K562 (cell line): ENCODE data around the gene SORBS2. TPM values are rescaled to one million over a fixed set of nuclear protein-coding genes. Genes with fewer than 3 reads are reported as not detected.

Source experiments
- ATAC-seq: fragments of 200-7000 bp; cut with Tn5 transposase; 3 replicates; pipeline ENCODE4 v1.9.1; 2020; ENCODE audit warnings: moderate library complexity
- BruUV-seq: library from RNA; stranded (reverse); fragments of 400-500 nt; replicated peaks from 2 replicates; lab custom pipeline; 2021; lab: Mats Ljungman, UMichigan
- CTCF ChIA-PET: fragments of 300-600 bp; formaldehyde crosslinking; extraction: SDS; loops from one replicate; lab custom pipeline; 2021; ENCODE audit warnings: low intra/inter-chr PET ratio; lab: Yijun Ruan, JAX
- POLR2A ChIA-PET: fragments of 300-600, 350-650 bp; sonication (Branson Sonifier 250); formaldehyde crosslinking; extraction: SDS; loops from one replicate; lab custom pipeline; 2021; ENCODE audit warnings: antibody characterized with exemption, inconsistent platforms; lab: Yijun Ruan, JAX
- DNase-seq, 4 experiments: peaks; one replicate each; pipeline versions ENCODE4 v3.0.0 to v3.0.0-alpha.2; 2011 to 2018; ENCODE audit warnings: low spot score in 3 of 4, mixed read lengths in 3 of 4; ENCODE audit errors: extremely low read depth in 1 of 4
- FAIRE-seq: peaks from 2 replicates; lab custom pipeline; 2011; peaks lifted over from hg19 to GRCh38; lab: Jason Lieb, UNC
- H2AFZ ChIP-seq: 2 replicates; pipeline ENCODE4 v1.6.0; 2011; ENCODE audit warnings: low read depth, low read length, control low read depth, inconsistent platforms
- H3K27ac ChIP-seq: fragments of 200-600 bp; 3 replicates; pipeline ENCODE4 v1.8.0; 2011; ENCODE audit warnings: low read depth, mild to moderate bottlenecking, control low read depth, inconsistent platforms, low read length, moderate library complexity, mixed read lengths; ENCODE audit errors: extremely low read depth
- H3K27me3 ChIP-seq, 2 experiments: fragments of 300-600 bp in 1 of 2; 2 replicates in 1 of 2; 3 replicates in 1 of 2; pipeline versions ENCODE4 v1.6.0 to v1.8.0; 2011; ENCODE audit warnings: inconsistent platforms in 2 of 2, low read length in 2 of 2, mild to moderate bottlenecking in 1 of 2, mixed read lengths in 1 of 2, moderate library complexity in 1 of 2; ENCODE audit not compliant: control insufficient read depth in 2 of 2, insufficient read depth in 2 of 2
- H3K36me3 ChIP-seq: fragments of 300-600 bp; 3 replicates; pipeline ENCODE4 v1.8.0; 2011; ENCODE audit warnings: mild to moderate bottlenecking, low read length, inconsistent platforms; ENCODE audit not compliant: control insufficient read depth, insufficient read depth
- H3K4me1 ChIP-seq, 2 experiments: fragments of 200-600 bp in 1 of 2; replicated peaks in 1 of 2; 2 replicates in 1 of 2; 3 replicates in 1 of 2; pipeline versions ENCODE4 v1.5.1 to v1.8.0; 2011; ENCODE audit warnings: inconsistent platforms in 2 of 2, low read length in 2 of 2, mild to moderate bottlenecking in 1 of 2, mixed read lengths in 1 of 2, moderate library complexity in 1 of 2; ENCODE audit not compliant: control insufficient read depth in 2 of 2, insufficient read depth in 2 of 2
- H3K4me2 ChIP-seq: 2 replicates; pipeline ENCODE4 v1.6.1; 2011; ENCODE audit warnings: low read length, control low read depth, inconsistent platforms, mixed read lengths; ENCODE audit not compliant: insufficient read depth
- H3K4me3 ChIP-seq: fragments of 200-600 bp; sonication (generic), shearing (Covaris generic); 2 replicates; pipeline ENCODE4 v1.5.1; 2016; ENCODE audit warnings: control low read depth, inconsistent platforms
- H3K79me2 ChIP-seq: fragments of 200-600 bp; 3 replicates; pipeline ENCODE4 v1.8.0; 2011; ENCODE audit warnings: low read length, inconsistent platforms; ENCODE audit not compliant: control insufficient read depth, insufficient read depth
- H3K9ac ChIP-seq, 2 experiments: 2 replicates each; pipeline versions ENCODE4 v1.6.0 to v1.6.1; 2011; ENCODE audit warnings: low read depth in 2 of 2, low read length in 2 of 2, control low read depth in 1 of 2, inconsistent platforms in 1 of 2, mild to moderate bottlenecking in 1 of 2, mixed read lengths in 1 of 2; ENCODE audit not compliant: insufficient read depth in 1 of 2
- H3K9me1 ChIP-seq: one replicate; pipeline ENCODE4 v1.6.0; 2011; ENCODE audit warnings: inconsistent platforms, mild to moderate bottlenecking, low read length, moderate library complexity; ENCODE audit not compliant: control insufficient read depth, insufficient read depth
- H3K9me3 ChIP-seq: replicated peaks from 2 replicates; pipeline ENCODE4 v1.5.1; 2011; ENCODE audit warnings: low read depth, low read length, inconsistent platforms; ENCODE audit not compliant: control insufficient read depth, insufficient read depth
- H4K20me1 ChIP-seq: replicated peaks from 2 replicates; pipeline ENCODE4 v1.6.1; 2011; ENCODE audit warnings: low read length, inconsistent platforms, mixed read lengths; ENCODE audit not compliant: control insufficient read depth, insufficient read depth
- CEBPG ChIP-seq, 3 experiments: fragments of 200-800 bp in 1 of 3; sonication (Bioruptor generic) in 1 of 3; sonication (generic) in 1 of 3; formaldehyde crosslinking in 1 of 3; IDR thresholded peaks in 2 of 3; conservative IDR thresholded peaks in 1 of 3; 2 replicates each; pipeline versions ENCODE4 v1.6.1 to v1.8.0; 2016 to 2022; ENCODE audit warnings: missing compliant biosample characterization in 2 of 3, missing genetic modification characterization in 2 of 3, mild to moderate bottlenecking in 1 of 3, missing genetic modification reagents in 1 of 3
- CREM ChIP-seq: IDR thresholded peaks from 2 replicates; pipeline ENCODE4 v1.6.1; 2014; ENCODE audit warnings: antibody characterized with exemption, low read depth
- E2F6 ChIP-seq, 2 experiments: IDR thresholded peaks; 2 replicates each; pipeline ENCODE4 v1.6.1; 2011; ENCODE audit warnings: borderline replicate concordance in 1 of 2, control low read depth in 1 of 2, low read depth in 1 of 2, low read length in 1 of 2, mild to moderate bottlenecking in 1 of 2, mixed read lengths in 1 of 2, moderate library complexity in 1 of 2; ENCODE audit not compliant: insufficient read depth in 1 of 2, insufficient read length in 1 of 2, poor library complexity in 1 of 2, severe bottlenecking in 1 of 2; ENCODE audit errors: extremely low read depth in 1 of 2
- EWSR1 ChIP-seq: fragments of 450-650 bp; IDR thresholded peaks from 2 replicates; pipeline ENCODE4 v1.6.1; 2018; ENCODE audit warnings: borderline replicate concordance, mild to moderate bottlenecking, low read depth, moderate library complexity; ENCODE audit not compliant: partially characterized antibody
- EZH2 ChIP-seq: IDR thresholded peaks from 2 replicates; pipeline ENCODE4 v1.6.1; 2012; ENCODE audit warnings: low read depth, mild to moderate bottlenecking, inconsistent platforms, low read length, borderline replicate concordance
- GABPA ChIP-seq: fragments of 200-800 bp; sonication (Bioruptor generic); conservative IDR thresholded peaks from 2 replicates; pipeline ENCODE4 v1.6.1; 2016; ENCODE audit warnings: low read depth, missing genetic modification characterization, missing compliant biosample characterization
- HMBOX1 ChIP-seq: sonication (generic); IDR thresholded peaks from 2 replicates; pipeline ENCODE4 v1.6.1; 2016
- THAP7 ChIP-seq: fragments of 250-450 bp; sonication (Bioruptor Pico); IDR thresholded peaks from 2 replicates; pipeline ENCODE4 v1.5.0; 2021
- WGBS: fragments of 100-300 bp; shearing (Covaris generic); methylation state at CpG from one replicate; pipeline ENCODE4 v1.1.6; 2016; ENCODE audit warnings: low coverage, mixed read lengths; ENCODE audit not compliant: insufficient coverage; ENCODE audit errors: missing lambda C conversion rate; 5-methylcytosine and 5-hydroxymethylcytosine counted together
- in situ Hi-C: fragments of 300-500 bp; cut with MboI; formaldehyde crosslinking; loops from 4 replicates; pipeline ENCODE4 v1.15.0; 2018; ENCODE audit warnings: inconsistent platforms, mixed read lengths
- intact Hi-C: fragments of 100-400 bp; cut with micrococcal nuclease; formaldehyde crosslinking; loops from 2 replicates; pipeline ENCODE4 v1.14.2; 2022
- polyA plus RNA-seq, 8 experiments: library from polyadenylated mRNA; depleted of rRNA in 4 of 8; stranded (reverse) in 5 of 8; unstranded in 3 of 8; fragments of >200 nt; fragmentation: Nextera tagmentation in 2 of 8; fragmentation: Illumina TruSeq in 1 of 8; extraction: Ambion mirVana in 2 of 8; extraction: Trizol in 1 of 8; gene quantifications; 2 replicates each; pipeline versions ENCODE4 v1.2.1 to v1.2.3, GENCODE V29; 2011 to 2014; ENCODE audit warnings: inconsistent platforms in 1 of 8, missing spikeins in 1 of 8
- total RNA-seq, 7 experiments: library from RNA; depleted of rRNA in 6 of 7; stranded (reverse); fragments of >200 nt in 6 of 7; fragmentation: Illumina TruSeq in 2 of 7; extraction: Trizol in 2 of 7; gene quantifications; 2 replicates each; pipeline versions ENCODE4 v1.2.1 to v1.2.3, GENCODE V29; 2011 to 2021; ENCODE audit warnings: low replicate concordance in 1 of 7
- TF ChIP-seq, protein P1 (sequence below): sonication (generic); formaldehyde crosslinking; IDR thresholded peaks from 2 replicates; pipeline ENCODE4 v1.9.0; 2022; ENCODE audit warnings: mild to moderate bottlenecking, missing genetic modification reagents

Gene SORBS2
- total and polyA plus RNA-seq, 9 of the 15 experiments (the other 6 are each of a cell fraction or from before 2014, with no cell fraction given): 0.29 TPM; not detected in 8

DNA sequence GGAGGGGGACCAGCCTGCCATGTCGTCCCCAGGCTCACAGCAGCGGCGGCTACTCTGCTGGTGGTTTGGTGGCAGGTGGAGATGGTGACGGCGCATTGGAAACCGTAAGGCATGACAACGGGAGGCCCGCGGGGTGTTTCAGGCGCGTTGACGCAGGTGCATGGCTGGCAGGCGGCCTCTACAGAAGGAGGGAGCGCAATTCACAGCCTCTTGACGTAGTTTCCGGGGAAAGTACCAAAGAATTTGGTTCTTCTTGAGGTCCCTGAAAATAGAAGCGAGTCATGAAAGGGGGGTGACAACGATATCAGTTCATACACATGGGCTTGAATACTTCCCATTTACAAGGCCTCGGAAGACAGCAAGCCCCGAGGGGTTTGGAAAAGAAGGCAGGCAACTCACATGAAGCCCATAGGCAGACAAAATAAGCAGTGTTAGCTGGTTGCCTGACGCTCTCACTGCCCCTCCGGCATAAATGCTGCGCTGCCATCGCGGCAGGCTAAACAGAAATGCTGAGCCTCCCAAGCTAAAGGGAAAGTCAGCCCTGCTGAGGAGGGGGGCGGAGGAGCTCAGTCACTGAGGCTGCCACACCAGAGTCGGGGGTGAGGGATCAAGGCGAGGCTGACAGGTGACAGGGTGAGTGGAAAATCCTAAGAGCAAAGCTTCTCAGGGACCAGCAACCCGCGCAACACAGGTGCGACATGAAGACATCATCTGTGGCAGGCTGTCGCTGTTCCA lies 224.4 kb downstream of the SORBS2 start:
- intact Hi-C loops (no loop called here), in situ Hi-C loops (no loop called here)
- ATAC-seq (peak; percentile 49; the same call in 2 of the 3 replicates), DNase-seq (no peak), FAIRE-seq (no peak)
- Histone ChIP-seq H3K4me2 (no peak overlapping the region; the same call in 1 of the 2 replicates), H3K79me2 (no peaks in the 10 kb centered on the region), H3K27ac (no peak overlapping the region), H3K36me3 (no peaks in the 10 kb centered on the region), H2AFZ (no peak overlapping the region), H3K9me1 (no peaks in the 10 kb centered on the region), H3K9me3 (no peaks in the 10 kb centered on the region), H4K20me1 (no peaks in the 10 kb centered on the region), H3K9ac (0 out of 4 replicates have a peak overlapping the region, but pooled peaks of 1 of the 2 experiments have one; percentile 23), H3K4me3 (no peak overlapping the region), H3K27me3 (peaks cover 33 to 52% of the 10 kb centered on the region in 2 experiments), H3K4me1 (peaks cover 0 to 3% of the 10 kb centered on the region in 2 experiments; a peak in 2 of 5 replicates)
- no TSS peak for BruUV-seq
- POLR2A ChIA-PET: no interaction called here
- CTCF ChIA-PET: interaction anchor here (0.6 kb wide), 1 partner anchor 463 kb away, joined by 3 read pairs; no protein-coding TSS in a partner anchor
- 4% methylated on average over 32 of the region's 32 CpGs for WGBS
- TF ChIP-seq EWSR1: no peak
- TF ChIP-seq E2F6 (IDR thresholded peaks at IDR 0.05; ENCODE audit: borderline replicate concordance in 1 of 2, extremely low read depth in 1 of 2, insufficient read depth in 1 of 2, insufficient read length in 1 of 2, low read depth in 1 of 2, low read length in 1 of 2, poor library complexity in 1 of 2, severe bottlenecking in 1 of 2): peak in 1 of 2 experiments; percentile 48
- TF ChIP-seq, protein P1, sequence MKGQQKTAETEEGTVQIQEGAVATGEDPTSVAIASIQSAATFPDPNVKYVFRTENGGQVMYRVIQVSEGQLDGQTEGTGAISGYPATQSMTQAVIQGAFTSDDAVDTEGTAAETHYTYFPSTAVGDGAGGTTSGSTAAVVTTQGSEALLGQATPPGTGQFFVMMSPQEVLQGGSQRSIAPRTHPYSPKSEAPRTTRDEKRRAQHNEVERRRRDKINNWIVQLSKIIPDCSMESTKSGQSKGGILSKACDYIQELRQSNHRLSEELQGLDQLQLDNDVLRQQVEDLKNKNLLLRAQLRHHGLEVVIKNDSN (CRISPR knock-in tag): no peak
- TF ChIP-seq EZH2: 0 out of 2 replicates have a peak, but pooled peaks have one; percentile 50
- TF ChIP-seq CEBPG (CRISPR knock-in tag; IDR thresholded peaks at IDR 0.05): no peak
- no peak for TF ChIP-seq CEBPG (tag; conservative IDR thresholded peaks at IDR 0.05 in 1 of 2, IDR thresholded peaks at IDR 0.05 in 1 of 2)
- TF ChIP-seq THAP7 (CRISPR knock-in tag): no peak
- TF ChIP-seq GABPA: peak; percentile 34; the same call in 1 of the 2 replicates
- no peak for TF ChIP-seq CREM
- TF ChIP-seq HMBOX1: no peak
